ENCODE results near the gene YIPF5. TPM values are rescaled to one million over a fixed set of nuclear protein-coding genes. Genes with fewer than 3 reads are reported as not detected.

Gene YIPF5
- total RNA-seq, 1 experiment from 2014 or later = 24.1 TPM

DNA sequence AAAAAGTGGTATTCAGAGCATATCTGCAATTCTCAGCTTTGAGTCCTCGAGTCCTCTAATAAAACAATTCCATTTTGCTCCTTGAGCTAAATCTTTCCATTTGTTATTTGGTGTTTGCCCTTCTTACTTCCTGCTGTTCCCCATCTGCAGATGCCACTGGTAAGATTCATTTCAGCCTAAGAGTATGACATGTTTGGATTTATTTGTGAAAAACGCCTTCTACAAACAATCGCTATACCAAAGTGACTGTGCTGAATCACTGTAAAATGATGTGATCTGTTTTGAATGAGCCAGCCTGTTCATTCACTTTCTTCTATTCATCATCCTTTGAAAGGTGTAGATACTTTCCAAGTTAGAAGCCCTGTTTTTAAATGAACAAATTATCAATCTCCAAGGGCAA, 27.9 kb upstream of the YIPF5 start:
- intact Hi-C loops (cut with micrococcal nuclease) = no loop called here
- Histone ChIP-seq H3K79me2 (ENCODE audit: low read length) (no peaks in the 10 kb centered on the region), H3F3A (ENCODE audit: low read length, unreplicated experiment) (no peaks in the 10 kb centered on the region), H3K27me3 (ENCODE audit: low read length) (no peaks in the 10 kb centered on the region), H3K9me3 (ENCODE audit: low read length) (no peaks in the 10 kb centered on the region), H2AFZ (ENCODE audit: low read length) (peak overlapping the region; percentile 42; the same call in 1 of the 2 replicates), H3K4me1 (ENCODE audit: insufficient read depth, low read length) (peaks cover 18% of the 10 kb centered on the region), H4K20me1 (ENCODE audit: low read length) (no peaks in the 10 kb centered on the region), H3K4me3 (ENCODE audit: low read length) (peak overlapping the region; percentile 29; the same call in 1 of the 2 replicates), H3K27ac (ENCODE audit: low read length) (peak overlapping the region; percentile 73), H3K4me2 (ENCODE audit: low read length) (peak overlapping the region; percentile 53), H3K9me2 (replicated peaks; ENCODE audit: low read length) (no peaks in the 10 kb centered on the region), H3K36me3 (ENCODE audit: low read depth, low read length) (no peaks in the 10 kb centered on the region), H3K9ac (ENCODE audit: low read length) (no peak overlapping the region)
- ATAC-seq (peak; percentile 96), DNase-seq (peak; percentile 71)
- TF ChIP-seq EZH2phosphoT487 (IDR thresholded peaks at IDR 0.05; ENCODE audit: borderline replicate concordance, low read length) = no peak
- TF ChIP-seq EZH2 (IDR thresholded peaks at IDR 0.05; ENCODE audit: low read length, unreplicated experiment) = no peak
- no peak for TF ChIP-seq CTCF (conservative IDR thresholded peaks at IDR 0.05; ENCODE audit: low read depth, low read length)
- POLR2A ChIA-PET (ENCODE audit: unreplicated experiment) = no interaction called here
- no TSS peak for BruUV-seq (replicated peaks)
- CTCF ChIA-PET = no interaction called here

GRCh38 chr5:144196612-144197011, 26.2 kb upstream of the YIPF5 start:
- Histone ChIP-seq H3K9me2 (replicated peaks; ENCODE audit: low read length) (no peaks in the 10 kb centered on the region), H3K27ac (ENCODE audit: low read length) (no peak overlapping the region), H3K4me3 (ENCODE audit: low read length) (no peak overlapping the region), H3K27me3 (ENCODE audit: low read length) (no peaks in the 10 kb centered on the region), H3K4me2 (ENCODE audit: low read length) (no peak overlapping the region), H3K9ac (ENCODE audit: low read length) (no peak overlapping the region), H3K4me1 (ENCODE audit: insufficient read depth, low read length) (peaks cover 18% of the 10 kb centered on the region), H3K79me2 (ENCODE audit: low read length) (no peaks in the 10 kb centered on the region), H3K36me3 (ENCODE audit: low read depth, low read length) (no peaks in the 10 kb centered on the region), H2AFZ (ENCODE audit: low read length) (no peak overlapping the region), H3K9me3 (ENCODE audit: low read length) (no peaks in the 10 kb centered on the region), H4K20me1 (ENCODE audit: low read length) (no peaks in the 10 kb centered on the region), H3F3A (ENCODE audit: low read length, unreplicated experiment) (no peaks in the 10 kb centered on the region)
- intact Hi-C loops (cut with micrococcal nuclease) = no loop called here
- DNase-seq = no peak
- CTCF ChIA-PET = no interaction called here
- no peak for TF ChIP-seq EZH2phosphoT487 (IDR thresholded peaks at IDR 0.05; ENCODE audit: borderline replicate concordance, low read length)
- no peak for TF ChIP-seq CTCF (conservative IDR thresholded peaks at IDR 0.05; ENCODE audit: low read depth, low read length)
- TF ChIP-seq EZH2 (IDR thresholded peaks at IDR 0.05; ENCODE audit: low read length, unreplicated experiment) = no peak
- BruUV-seq (replicated peaks) = no TSS peak
- no peak for ATAC-seq
- POLR2A ChIA-PET (ENCODE audit: unreplicated experiment) = no interaction called here

- intact Hi-C loops (cut with micrococcal nuclease) = no loop called here
- H3K9ac ChIP-seq (ENCODE audit: low read length) = no peak overlapping the region
- CTCF ChIA-PET = interaction anchor here (0.5 kb wide), 1 partner anchor 1911 kb away, joined by 3 read pairs; no protein-coding TSS in a partner anchor
These were observed 25.0 kb upstream of the YIPF5 start for GRCh38 chr5:144195448-144195847.

More at GRCh38 chr5:144195448-144195847, 25.0 kb upstream of the YIPF5 start:
- peaks cover 18% of the 10 kb centered on the region for H3K4me1 ChIP-seq (ENCODE audit: insufficient read depth, low read length)
- H3F3A ChIP-seq (ENCODE audit: low read length, unreplicated experiment) = no peaks in the 10 kb centered on the region
- TF ChIP-seq CTCF (conservative IDR thresholded peaks at IDR 0.05; ENCODE audit: low read depth, low read length) (no peak), EZH2 (IDR thresholded peaks at IDR 0.05; ENCODE audit: low read length, unreplicated experiment) (no peak), EZH2phosphoT487 (IDR thresholded peaks at IDR 0.05; ENCODE audit: borderline replicate concordance, low read length) (no peak)
- no peaks in the 10 kb centered on the region for H4K20me1 ChIP-seq (ENCODE audit: low read length)
- no peaks in the 10 kb centered on the region for H3K79me2 ChIP-seq (ENCODE audit: low read length)
- no TSS peak for BruUV-seq (replicated peaks)
- H3K4me2 ChIP-seq (ENCODE audit: low read length) = no peak overlapping the region
- no peaks in the 10 kb centered on the region for H3K27me3 ChIP-seq (ENCODE audit: low read length)
- no peaks in the 10 kb centered on the region for H3K9me3 ChIP-seq (ENCODE audit: low read length)
- no peak overlapping the region for H3K27ac ChIP-seq (ENCODE audit: low read length)
- POLR2A ChIA-PET (ENCODE audit: unreplicated experiment) = no interaction called here
- peak overlapping the region; percentile 30; the same call in 1 of the 2 replicates for H2AFZ ChIP-seq (ENCODE audit: low read length)
- no peaks in the 10 kb centered on the region for H3K36me3 ChIP-seq (ENCODE audit: low read depth, low read length)
- H3K4me3 ChIP-seq (ENCODE audit: low read length) = no peak overlapping the region
- ATAC-seq = 0 out of 2 replicates have a peak, but pooled peaks have one; percentile 18
- no peak for DNase-seq
- no peaks in the 10 kb centered on the region for H3K9me2 ChIP-seq (replicated peaks; ENCODE audit: low read length)

All from PC-3 (cell line).